ENCODE data around the gene OSR1.

DNA sequence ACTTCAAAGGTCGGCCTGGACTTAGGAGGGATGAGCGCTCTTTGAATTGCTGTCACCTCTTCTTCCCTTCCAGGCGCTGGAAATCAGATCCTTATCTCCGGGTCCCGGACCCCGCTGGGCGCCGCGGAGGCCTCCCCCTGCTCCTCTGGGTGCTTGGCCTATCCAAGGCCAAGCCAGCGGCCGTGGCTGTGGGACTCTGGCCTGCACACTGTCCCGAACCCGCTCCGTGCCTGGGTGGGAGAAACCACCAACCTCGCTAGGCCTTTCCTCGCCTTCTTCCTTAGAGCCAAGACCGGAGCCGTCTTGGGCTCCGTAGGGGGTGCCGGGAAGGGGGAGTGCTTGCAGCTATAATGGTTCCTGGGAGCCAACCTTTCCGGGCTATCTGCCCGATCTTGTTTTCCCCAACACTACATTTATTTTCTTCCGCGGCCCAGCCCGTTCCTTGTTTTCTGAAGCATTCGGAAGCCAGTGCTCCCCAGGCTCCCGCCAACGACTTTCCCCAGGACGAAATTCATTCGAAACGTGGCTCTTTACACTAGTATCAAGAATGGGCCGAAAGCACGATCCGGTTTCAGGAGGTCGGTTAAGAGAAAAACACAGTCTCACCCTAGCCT lies 2.4 kb downstream of the OSR1 start:
- TF ChIP-seq ESRRA (IDR thresholded peaks at IDR 0.05; ENCODE audit: low read length) (no peak), RFX5 (IDR thresholded peaks at IDR 0.05; ENCODE audit: low read depth, low read length) (no peak)
- TF ChIP-seq, protein P1, sequence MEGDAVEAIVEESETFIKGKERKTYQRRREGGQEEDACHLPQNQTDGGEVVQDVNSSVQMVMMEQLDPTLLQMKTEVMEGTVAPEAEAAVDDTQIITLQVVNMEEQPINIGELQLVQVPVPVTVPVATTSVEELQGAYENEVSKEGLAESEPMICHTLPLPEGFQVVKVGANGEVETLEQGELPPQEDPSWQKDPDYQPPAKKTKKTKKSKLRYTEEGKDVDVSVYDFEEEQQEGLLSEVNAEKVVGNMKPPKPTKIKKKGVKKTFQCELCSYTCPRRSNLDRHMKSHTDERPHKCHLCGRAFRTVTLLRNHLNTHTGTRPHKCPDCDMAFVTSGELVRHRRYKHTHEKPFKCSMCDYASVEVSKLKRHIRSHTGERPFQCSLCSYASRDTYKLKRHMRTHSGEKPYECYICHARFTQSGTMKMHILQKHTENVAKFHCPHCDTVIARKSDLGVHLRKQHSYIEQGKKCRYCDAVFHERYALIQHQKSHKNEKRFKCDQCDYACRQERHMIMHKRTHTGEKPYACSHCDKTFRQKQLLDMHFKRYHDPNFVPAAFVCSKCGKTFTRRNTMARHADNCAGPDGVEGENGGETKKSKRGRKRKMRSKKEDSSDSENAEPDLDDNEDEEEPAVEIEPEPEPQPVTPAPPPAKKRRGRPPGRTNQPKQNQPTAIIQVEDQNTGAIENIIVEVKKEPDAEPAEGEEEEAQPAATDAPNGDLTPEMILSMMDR (IDR thresholded peaks at IDR 0.05 in 2 of 3, conservative IDR thresholded peaks at IDR 0.05 in 1 of 3; ENCODE audit: control insufficient read depth in 2 of 3, extremely low read depth in 1 of 3, insufficient read depth in 1 of 3, low read depth in 3 of 3, low read length in 3 of 3) = no peak
